ENCODE data around the gene CEP70. TPM values are rescaled to one million over a fixed set of nuclear protein-coding genes. Genes with fewer than 3 reads are reported as not detected.

CEP70 gene
- total RNA-seq, 4 donors from 2014 or later = 19.7 to 24.6 (median 21.5) TPM

- WGBS, 2 donors = 56 to 66% methylated on average over 1 of the region's 1 CpG
- no peaks in the 10 kb centered on the region for H3K4me1 ChIP-seq
- H3K27me3 ChIP-seq = no peaks in the 10 kb centered on the region
- H3K27ac ChIP-seq = no peak overlapping the region
- H3K4me3 ChIP-seq = no peak overlapping the region
- DNase-seq (ENCODE audit: low spot score in 2 of 2) = no peak
- no peaks in the 10 kb centered on the region for H3K9me3 ChIP-seq
- peaks cover 0 to 6% (median 0%) of the 10 kb centered on the region in 3 donors for H3K36me3 ChIP-seq
- TF ChIP-seq EP300 (IDR thresholded peaks at IDR 0.05) (no peak), CTCF (IDR thresholded peaks at IDR 0.05) (no peak), POLR2A (IDR thresholded peaks at IDR 0.05) (no peak)
These were observed 122.6 kb downstream of the CEP70 start for GRCh38 chr3:138471481-138471880.

GRCh38 chr3:138470687-138471086 is 123.4 kb downstream of the CEP70 start:
- no peak for TF ChIP-seq POLR2A (IDR thresholded peaks at IDR 0.05)
- TF ChIP-seq CTCF (IDR thresholded peaks at IDR 0.05) = no peak
- no peak for TF ChIP-seq EP300 (IDR thresholded peaks at IDR 0.05)
- Histone ChIP-seq H3K27ac (no peak overlapping the region), H3K4me1 (no peaks in the 10 kb centered on the region), H3K9me3 (no peaks in the 10 kb centered on the region), H3K36me3 (peaks cover 0 to 6% (median 0%) of the 10 kb centered on the region in 3 donors), H3K27me3 (no peaks in the 10 kb centered on the region), H3K4me3 (no peak overlapping the region)
- 73 to 97% methylated on average over 3 of the region's 3 CpGs for WGBS, 2 donors
- no peak for DNase-seq (ENCODE audit: low spot score in 2 of 2)

GRCh38 chr3:138469874-138470273 is 124.2 kb downstream of the CEP70 start:
- no peak overlapping the region for H3K27ac ChIP-seq
- 90 to 93% methylated on average over 6 of the region's 6 CpGs for WGBS, 2 donors

DNA sequence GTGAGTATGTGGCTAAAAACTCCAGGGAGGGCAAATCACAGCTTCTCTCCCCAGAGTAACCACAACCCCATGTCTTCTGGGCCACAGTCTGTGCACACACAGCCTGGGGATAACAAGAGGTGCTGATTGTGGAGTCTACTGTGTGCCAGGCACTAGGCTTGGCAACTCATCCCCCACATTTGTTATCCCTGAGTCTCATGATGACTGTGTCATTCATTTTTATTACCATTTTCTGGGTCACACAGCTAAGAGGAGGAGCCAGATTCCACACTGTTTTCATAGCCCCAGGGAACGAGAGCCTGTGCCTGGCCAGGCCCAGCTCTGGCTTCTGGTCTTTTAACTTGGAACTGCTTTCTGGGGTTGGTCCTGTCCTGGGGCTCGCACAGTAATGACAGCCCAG is 125.2 kb downstream of the CEP70 start:
- no peak for DNase-seq (ENCODE audit: low spot score in 2 of 2)
- TF ChIP-seq POLR2A (IDR thresholded peaks at IDR 0.05) (no peak), CTCF (IDR thresholded peaks at IDR 0.05) (no peak), EP300 (IDR thresholded peaks at IDR 0.05) (no peak)
- Histone ChIP-seq H3K27ac (no peak overlapping the region), H3K4me3 (no peak overlapping the region), H3K4me1 (no peaks in the 10 kb centered on the region), H3K9me3 (no peaks in the 10 kb centered on the region), H3K36me3 (peaks cover 0 to 6% (median 0%) of the 10 kb centered on the region in 3 donors), H3K27me3 (no peaks in the 10 kb centered on the region)
- 18 to 67% methylated on average over 1 to 2 of the region's 2 CpGs for WGBS, 2 donors

More at GRCh38 chr3:138469874-138470273, 124.2 kb downstream of the CEP70 start:
- no peak for DNase-seq (ENCODE audit: low spot score in 2 of 2)
- no peaks in the 10 kb centered on the region for H3K4me1 ChIP-seq
- peaks cover 0 to 6% (median 0%) of the 10 kb centered on the region in 3 donors for H3K36me3 ChIP-seq
- no peak overlapping the region for H3K4me3 ChIP-seq
- H3K27me3 ChIP-seq = no peaks in the 10 kb centered on the region
- no peaks in the 10 kb centered on the region for H3K9me3 ChIP-seq
- TF ChIP-seq EP300 (IDR thresholded peaks at IDR 0.05) (no peak), CTCF (IDR thresholded peaks at IDR 0.05) (no peak), POLR2A (IDR thresholded peaks at IDR 0.05) (no peak)

GRCh38 chr3:138468451-138468850 is 125.6 kb downstream of the CEP70 start:
- WGBS, 2 donors = 72 to 85% methylated on average over 6 of the region's 6 CpGs

More at GRCh38 chr3:138468451-138468850, 125.6 kb downstream of the CEP70 start:
- H3K4me1 ChIP-seq = no peaks in the 10 kb centered on the region
- no peaks in the 10 kb centered on the region for H3K27me3 ChIP-seq
- no peak overlapping the region for H3K4me3 ChIP-seq
- H3K9me3 ChIP-seq = no peaks in the 10 kb centered on the region
- TF ChIP-seq POLR2A (IDR thresholded peaks at IDR 0.05) (no peak), CTCF (IDR thresholded peaks at IDR 0.05) (no peak), EP300 (IDR thresholded peaks at IDR 0.05) (no peak)
- no peak overlapping the region for H3K27ac ChIP-seq
- DNase-seq (ENCODE audit: low spot score in 2 of 2) = no peak
- H3K36me3 ChIP-seq = peaks cover 0 to 6% (median 0%) of the 10 kb centered on the region in 3 donors
